GM21825 (cell line): Measurements from ENCODE around the gene RDH14.

Source experiments
- ATAC-seq: cut with Tn5 transposase; IDR thresholded peaks from one replicate; pipeline ENCODE4 v1.9.1; 2021; ENCODE audit warnings: mild to moderate bottlenecking, moderate library complexity; ENCODE audit not compliant: unreplicated experiment

Gene RDH14, protein sequence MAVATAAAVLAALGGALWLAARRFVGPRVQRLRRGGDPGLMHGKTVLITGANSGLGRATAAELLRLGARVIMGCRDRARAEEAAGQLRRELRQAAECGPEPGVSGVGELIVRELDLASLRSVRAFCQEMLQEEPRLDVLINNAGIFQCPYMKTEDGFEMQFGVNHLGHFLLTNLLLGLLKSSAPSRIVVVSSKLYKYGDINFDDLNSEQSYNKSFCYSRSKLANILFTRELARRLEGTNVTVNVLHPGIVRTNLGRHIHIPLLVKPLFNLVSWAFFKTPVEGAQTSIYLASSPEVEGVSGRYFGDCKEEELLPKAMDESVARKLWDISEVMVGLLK

DNA sequence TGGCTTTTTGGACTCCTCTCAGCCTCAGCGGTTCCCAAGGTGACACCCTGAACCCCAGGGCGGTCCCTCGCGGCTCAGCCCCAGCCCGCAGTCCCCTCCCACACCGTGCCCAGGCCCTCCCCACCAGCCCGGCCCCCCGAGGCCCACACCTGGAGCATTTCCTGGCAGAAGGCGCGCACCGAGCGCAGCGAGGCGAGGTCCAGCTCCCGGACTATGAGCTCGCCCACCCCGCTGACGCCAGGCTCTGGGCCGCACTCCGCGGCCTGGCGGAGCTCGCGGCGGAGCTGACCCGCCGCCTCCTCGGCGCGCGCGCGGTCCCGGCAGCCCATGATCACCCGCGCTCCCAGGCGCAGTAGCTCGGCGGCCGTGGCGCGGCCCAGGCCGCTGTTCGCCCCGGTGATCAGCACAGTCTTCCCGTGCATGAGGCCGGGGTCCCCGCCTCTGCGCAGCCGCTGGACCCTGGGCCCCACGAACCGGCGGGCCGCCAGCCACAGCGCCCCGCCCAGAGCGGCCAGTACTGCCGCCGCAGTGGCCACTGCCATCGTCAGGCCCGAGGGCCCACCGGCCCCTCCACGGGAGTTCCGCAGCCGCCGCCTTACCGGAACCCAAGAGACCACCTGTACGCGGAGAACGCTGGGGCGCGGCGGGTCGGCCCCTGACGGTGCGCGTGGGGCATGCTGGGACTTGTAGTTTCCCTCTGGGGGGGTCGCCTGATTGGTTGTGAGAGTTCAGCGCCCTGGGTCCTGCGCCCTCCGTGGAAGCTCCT lies at the start of gene RDH14:
Gene RDH14 (minus strand): TSS at position 623 of the 766 bp plus-strand sequence. CDS start 81 bp downstream, at position 542.
- ATAC-seq = peak; percentile 96

DNA sequence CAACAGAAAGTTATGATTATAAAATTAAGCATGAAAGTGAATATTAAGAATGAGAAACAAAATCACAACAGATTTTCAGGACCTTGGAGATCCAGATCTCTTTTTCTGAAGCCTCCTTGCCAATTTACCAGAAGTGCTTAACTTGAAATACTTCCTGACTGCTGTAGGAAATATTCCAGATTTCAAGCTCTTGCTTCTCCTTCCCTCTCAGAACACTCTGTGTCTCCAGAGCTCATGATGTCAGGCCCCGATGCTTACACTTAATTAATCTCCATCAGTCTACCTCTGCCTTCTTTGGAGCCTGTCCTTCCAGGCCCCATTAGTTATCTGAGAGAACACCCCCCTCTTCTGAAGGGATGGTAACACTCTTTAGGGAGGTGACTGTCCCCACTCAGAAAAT lies 49.6 kb upstream of the RDH14 start:
- ATAC-seq = no peak

DNA sequence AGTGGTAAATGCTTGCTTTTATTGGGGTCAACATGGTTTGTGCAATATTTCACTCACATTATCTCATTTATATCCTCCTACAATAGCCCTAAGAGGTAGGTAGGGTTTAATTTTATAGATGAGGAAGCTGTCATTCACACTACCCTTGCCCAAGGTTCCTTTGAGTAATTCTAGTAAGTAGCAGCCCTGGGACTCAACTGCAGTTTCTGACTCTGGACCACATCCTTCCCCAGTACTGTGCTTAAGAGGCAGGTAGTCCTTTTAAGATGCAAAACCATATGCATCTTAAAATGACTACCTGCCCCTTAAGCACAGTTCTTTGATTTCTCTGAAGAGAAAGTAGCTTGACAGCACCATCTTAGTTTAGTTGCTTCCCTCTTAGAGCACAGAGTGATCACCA lies 44.7 kb upstream of the RDH14 start:
- ATAC-seq = no peak

DNA sequence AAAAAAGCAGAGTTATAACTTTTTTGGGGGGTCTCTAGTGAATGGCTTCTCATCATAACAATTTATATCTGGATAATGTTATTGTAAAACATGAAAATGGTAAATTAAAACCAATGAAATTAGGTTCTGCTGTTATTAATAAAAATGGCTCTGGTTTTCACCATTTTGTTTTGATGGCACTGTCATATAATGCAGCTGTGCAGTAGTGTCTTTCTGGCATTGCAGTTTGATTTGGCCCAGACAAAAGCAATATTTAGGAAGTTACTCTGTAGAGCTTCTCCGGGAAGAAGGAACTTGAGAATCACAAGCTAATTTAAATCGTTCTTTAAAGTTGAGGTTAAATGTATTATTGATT lies 44.1 kb upstream of the RDH14 start:
- no peak for ATAC-seq

DNA sequence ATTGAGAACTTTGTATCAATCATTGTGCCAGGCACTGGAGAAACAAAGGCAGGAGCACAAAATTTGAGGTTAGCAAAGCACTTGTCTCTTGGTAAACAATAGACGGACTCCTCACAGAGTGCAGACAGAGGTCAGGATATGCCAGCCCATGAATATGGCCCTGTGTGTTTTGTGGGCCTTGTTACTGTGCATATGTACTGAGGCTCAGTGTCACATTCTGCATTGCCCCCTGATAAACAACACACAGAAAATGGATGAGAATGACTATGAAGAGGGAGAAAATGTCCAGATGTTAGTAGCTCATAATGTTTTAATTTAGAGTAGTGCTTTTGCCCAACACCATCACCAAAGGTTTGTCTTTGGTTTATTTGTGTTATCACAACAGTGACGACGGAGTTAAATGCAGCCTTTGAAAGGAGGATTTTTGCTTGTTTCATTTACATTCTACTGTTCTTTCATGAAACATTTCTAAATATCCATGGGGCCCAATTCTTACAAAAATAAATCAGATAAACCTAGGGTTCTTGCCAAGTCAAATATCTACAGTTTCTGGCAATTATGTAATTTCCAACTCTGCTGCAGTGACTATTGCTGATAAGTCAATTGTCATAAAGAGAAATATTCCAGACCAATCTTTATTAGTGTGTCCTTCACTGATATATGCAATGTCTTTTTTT lies 43.5 kb upstream of the RDH14 start:
- no peak for ATAC-seq

DNA sequence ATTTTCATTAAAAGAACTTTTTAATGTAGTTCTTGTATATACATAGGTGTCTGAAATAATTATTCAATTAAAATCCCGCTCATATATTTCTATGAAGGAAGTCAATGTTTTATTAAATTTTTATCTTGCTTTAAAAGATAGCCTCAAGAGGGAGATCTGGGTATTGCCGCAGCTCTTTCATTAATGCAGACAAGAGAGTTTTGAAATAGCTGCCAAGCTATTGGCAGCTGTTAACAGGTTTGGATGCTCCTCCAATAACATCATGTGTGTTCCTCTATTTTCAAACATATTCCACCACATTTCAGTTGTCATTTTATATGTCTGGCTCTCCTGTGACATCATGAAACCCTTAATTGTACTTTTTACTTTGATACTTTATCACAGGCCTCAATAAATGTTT lies 41.8 kb upstream of the RDH14 start:
- no peak for ATAC-seq

DNA sequence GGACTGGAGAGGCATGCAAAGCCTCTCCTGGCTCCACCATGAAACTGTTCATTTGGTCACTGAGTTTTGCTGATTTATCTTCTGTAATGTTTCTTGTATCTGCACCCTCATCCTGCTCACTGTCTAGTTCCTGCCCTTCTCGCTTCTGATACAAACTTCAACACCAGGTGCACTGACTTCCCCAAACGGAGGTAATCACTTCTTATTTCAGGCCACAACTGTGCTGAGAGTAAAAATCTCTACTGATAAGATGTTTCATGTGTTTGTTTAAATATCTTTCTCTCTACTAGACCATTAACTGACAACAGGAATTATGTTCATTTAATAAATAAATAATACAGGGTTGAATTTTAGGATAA lies 39.8 kb upstream of the RDH14 start:
- ATAC-seq = no peak

DNA sequence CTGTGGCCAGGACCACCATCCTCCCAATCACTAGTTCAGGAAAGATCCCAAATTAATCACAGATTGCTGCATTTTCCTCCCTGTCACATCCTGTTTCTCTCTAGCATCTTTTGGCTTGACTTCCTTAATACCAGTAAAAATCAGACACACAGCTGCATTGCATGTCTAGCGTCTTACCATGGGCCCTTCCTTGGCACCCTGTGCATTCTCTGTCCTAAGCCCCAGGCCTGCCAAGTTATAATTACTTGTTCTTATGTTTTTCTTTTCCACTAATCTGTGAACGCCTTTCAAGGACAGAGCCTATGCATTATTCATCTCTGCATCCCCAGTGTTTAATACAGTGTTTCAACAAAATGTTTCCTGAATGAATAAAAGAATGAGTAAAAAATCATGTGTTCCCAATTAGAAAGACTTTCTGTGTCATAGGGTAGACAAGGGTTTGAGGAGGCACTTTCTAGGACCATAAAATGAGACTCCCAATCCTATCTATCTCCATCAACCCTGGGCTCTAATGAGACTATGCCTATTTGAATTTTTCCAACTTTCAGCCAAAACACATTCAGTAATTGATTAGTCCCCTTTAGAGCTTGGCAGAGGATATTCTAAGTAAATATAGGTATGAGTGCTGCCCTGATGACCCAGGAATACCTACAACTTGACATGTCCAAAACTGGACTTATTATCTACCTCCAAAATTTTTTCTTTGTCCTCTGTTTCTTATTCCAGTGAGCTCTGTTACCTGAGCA lies 39.2 kb upstream of the RDH14 start:
- ATAC-seq = no peak

DNA sequence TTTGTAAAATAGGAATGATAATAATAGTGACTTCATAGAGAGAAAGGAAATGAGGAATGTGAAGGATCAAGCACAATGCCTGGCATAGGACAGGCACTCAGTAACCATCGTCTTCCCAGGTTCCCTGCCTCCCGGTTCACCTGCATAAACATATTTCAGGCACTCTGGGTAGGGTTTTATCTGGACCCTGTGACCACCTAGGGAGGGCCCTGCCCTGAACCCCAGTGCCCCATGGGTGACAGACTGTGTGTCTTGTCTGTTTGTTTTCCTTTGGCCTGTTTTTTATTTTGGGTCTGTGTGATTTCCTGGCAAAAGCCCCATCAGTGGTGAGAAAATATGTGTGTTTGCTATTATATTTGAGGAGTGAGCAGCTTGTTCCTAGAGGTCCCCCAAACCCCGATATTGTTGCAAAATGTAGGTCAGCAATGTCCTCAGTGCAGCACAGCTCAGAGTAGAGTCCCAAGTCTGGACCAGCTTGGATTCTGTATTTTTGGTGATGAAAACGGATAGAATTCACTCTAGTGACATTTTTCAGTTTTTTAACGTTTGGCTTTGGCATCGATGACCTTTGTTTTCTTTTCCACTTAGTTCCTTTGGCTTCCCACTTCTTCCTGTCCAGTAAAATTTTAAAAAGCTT lies 38.5 kb upstream of the RDH14 start:
- no peak for ATAC-seq

DNA sequence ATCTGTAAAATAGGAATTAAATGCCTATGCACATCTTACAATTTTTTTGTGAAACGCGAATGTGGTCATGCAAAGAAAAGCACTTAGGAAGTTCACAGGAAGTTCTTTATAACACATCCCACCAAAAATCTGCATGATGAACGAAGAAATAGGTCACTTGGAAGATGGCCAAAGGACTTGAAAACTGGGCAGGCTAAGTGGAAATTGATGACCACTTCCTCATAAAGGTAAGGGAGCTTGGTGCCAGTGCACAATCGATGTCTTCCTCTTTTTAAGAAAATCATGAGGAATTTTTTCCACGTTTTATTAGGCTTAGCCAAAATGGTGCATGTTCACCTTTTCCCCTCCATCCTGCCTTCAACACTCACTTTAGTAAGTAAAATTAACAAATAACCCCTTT lies 37.2 kb upstream of the RDH14 start:
- ATAC-seq = no peak

DNA sequence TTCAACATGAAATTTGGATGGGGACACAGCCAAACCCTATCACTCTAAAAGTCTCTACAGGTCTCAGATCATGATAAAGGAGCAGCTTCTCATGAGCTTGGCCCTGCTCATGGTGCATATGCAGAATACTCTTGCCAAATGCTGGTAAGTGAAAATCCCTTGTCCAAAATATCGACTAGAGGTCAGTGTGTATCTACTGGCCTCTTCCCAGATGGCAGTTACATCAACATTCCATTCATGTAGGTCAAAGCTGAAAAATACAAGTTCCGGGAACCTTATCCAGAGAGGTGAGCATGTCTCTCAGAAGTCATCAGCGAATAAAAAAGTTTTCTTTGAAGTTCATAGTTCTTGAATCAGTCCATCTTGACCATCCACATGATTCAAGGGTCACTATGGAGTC lies 36.5 kb upstream of the RDH14 start:
- ATAC-seq = no peak

DNA sequence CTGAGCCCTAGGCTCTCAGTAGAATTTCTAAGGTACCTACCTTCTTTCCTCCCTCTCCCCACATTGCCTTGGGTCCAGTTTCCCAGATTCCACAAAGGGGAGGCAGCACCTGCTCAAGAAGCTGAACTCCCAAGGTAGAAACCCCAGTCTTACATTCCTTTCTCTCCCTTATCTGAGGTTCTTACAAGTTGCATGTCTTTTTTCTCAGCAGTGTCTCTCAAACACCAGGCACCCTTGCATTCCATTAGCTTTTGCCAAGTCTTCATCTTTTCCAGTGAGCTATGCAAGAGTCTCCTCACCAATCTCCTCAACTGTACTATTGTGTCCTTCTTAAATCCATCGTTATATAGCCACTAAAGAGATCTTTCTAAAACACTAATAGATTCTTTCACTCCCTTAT lies 33.0 kb upstream of the RDH14 start:
- ATAC-seq = no peak

DNA sequence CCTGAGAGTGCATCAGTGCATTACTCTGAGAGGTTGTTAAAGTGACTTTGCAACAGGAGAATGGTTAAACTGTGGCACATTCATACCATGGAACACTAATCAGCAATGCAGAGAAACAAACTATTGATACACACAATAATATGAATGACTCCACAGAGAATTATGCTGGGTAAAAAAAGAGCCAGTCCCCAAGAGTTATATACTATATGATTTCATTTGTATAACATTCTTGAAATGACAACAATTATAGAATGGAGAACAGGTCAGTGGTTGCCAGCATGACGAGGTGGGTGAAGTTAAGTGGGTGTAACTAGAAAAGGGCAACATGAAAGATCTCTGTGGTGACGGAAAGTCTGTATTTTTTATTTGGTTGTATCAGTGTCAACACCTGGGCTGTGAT lies 31.9 kb upstream of the RDH14 start:
- ATAC-seq = no peak

DNA sequence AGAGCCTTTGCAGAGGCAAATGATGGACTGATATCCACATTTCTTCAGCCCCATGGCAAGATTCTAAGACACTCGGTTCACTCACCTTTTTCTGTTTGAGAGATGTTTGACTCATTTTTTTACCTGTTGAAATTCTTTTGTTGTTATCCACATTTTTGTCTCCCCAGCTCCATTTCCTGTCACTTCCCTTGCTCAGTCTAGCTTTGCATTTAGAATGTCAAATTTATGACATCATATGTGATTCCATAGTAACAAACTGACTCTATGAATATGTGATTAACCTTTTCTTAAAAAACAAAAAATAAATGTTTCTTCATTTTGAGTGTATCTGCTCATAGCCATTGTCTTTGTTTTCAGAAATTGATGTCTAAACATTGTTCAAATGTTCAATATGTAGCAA lies 28.9 kb upstream of the RDH14 start, which contains the start of gene NT5C1B:
Gene NT5C1B (minus strand): TSS at position 216 of the 400 bp plus-strand sequence. CDS start 101 bp downstream, at position 115.
- ATAC-seq = no peak

DNA sequence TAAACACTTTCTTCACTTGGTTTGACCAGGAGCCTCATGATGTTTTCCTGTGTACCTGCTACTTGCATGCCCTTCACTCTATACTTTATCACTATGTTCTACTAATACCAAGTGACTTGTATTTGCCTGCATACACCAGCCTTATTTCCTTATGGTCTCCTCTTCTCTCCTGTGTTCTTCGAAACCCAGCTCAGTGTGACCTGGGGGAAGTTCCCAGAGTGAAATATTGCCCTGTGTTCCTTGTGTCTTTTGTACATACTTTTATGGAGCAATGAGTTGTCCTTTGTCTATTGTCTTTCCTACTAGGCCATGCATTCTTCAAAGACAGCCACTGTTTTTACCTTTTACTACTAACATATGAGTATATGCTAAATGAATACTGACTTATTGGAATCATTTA lies 28.3 kb upstream of the RDH14 start:
- no peak for ATAC-seq

DNA sequence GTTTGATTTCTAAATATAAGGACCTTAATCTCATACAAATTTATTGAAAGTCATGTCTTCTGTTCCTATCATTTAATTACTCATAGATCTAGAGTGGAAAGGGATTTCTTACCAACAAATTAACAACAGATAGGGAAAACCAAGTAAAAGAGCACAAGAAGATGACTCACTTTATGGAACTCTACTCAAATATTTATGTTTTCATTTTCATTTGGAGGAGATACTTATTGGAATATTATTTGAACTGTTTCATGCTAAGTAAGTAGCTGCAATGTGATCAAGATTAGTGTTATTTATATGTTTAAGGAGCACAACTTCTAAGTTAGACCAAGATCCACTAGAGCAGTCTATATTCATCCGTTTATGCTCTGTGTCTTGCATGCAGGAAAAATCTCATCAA lies 27.6 kb upstream of the RDH14 start:
- no peak for ATAC-seq

DNA sequence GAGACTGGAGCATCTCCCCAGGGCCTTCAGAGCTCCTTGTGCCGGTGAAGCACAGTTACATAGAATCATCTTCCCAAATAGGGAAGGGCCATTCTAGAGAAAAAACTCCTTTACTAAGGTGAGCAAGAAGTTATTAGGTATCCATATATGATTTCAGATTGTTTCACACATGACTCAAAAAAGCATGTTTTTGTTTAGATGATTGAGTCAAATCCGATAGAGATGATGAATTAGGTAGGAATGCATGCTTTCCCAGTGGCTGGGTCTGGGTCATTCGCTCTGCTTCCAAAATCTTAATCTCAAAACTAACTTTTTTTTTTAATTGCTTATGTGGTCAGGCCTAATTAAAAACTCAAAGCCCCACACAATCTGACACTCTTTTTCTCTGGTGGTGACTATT lies 25.1 kb upstream of the RDH14 start:
- no peak for ATAC-seq

DNA sequence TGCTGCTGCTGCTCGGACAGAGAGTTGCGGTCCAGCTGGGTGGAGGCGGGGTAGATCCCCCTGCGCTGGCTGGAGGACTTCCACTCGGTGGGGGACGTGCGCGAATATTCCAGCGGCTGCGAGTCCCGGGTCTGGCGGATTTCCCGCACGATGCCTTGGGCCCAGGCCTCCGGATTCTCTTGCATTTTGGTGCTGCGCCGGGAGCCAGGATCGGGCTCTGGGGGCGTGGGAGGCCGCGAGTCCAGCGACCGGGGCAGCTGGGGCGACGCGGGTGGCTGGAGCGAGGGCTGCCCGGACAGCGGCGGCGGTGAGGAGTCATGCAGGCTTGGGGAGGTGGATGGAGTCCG lies 24.1 kb upstream of the RDH14 start:
- ATAC-seq = no peak

DNA sequence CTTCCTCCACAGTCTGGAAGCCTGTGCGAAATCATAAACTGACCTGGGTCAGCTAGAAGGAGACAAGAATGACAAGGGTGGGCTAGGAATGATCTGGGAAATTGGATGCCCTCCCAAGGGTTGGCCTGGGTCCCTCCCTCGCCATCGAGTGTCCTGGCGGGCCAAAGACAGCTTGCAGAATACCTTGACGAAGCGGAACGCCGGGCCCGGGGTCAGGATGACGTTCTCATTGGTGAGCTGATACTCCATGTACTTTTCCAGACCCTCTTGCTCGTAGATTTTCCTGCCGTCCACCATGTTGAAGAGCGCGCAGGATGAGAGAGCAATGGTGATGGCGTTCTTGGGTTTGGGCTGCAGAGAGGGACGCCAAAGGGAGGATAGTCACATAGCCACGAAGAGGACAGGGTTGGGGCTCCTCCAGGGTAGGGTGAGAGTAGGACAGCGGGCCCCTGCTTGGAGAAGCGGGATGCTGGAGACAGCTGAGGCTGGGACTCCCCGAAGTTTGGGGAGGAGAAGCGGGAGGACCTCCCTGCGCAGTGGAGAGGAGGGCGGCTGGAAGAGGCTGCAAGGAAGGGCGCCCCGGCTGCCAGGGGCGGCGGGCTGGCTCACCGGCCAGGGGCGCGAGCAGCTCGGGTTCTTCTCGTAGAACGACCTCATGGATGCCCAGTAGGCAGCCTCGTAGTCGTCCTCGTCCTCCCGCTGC lies 23.6 kb upstream of the RDH14 start:
- no peak for ATAC-seq

DNA sequence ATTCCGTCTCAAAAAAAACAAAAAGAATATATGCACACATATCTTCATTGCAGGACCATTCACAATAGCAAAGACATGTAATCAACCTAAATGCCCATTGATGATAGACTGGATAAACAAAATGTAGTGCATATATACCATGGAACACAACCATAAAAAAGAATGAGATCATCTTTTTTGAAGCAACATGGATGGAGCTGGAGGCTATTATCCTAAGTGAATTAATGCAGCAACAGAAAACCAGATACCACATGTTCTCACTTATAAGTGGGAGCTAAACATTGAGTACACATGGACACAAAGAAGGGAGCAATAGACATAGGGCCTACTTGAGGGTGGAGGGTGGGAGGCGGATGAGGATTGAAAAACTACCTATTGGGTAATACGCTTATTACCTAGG lies 20.2 kb upstream of the RDH14 start:
- no peak for ATAC-seq
